Type B pancreatic cell (in vitro differentiated cells): ENCODE measurements around the gene RNF6. TPM values are rescaled to one million over a fixed set of nuclear protein-coding genes. Genes with fewer than 3 reads are reported as not detected.

ENCODE experiments used
- DNase-seq: peaks from one replicate; pipeline ENCODE4 v3.0.0; 2021; ENCODE audit warnings: mixed read lengths; ENCODE audit not compliant: unreplicated experiment; ENCODE audit errors: extremely low spot score
- H3K27ac Mint-ChIP-seq: 2 replicates; pipeline ENCODE4 v1.8.0; 2021; ENCODE audit warnings: mild to moderate bottlenecking, mixed read lengths
- H3K27me3 Mint-ChIP-seq: 2 replicates; pipeline ENCODE4 v1.8.0; 2021; ENCODE audit warnings: mixed read lengths
- H3K36me3 Mint-ChIP-seq: 2 replicates; pipeline ENCODE4 v1.8.0; 2021; ENCODE audit warnings: mixed read lengths
- H3K4me1 Mint-ChIP-seq: one replicate; pipeline ENCODE4 v1.8.0; 2021; ENCODE audit warnings: mixed read lengths; ENCODE audit not compliant: unreplicated experiment
- H3K4me3 Mint-ChIP-seq: 2 replicates; pipeline ENCODE4 v1.8.0; 2021; ENCODE audit warnings: mild to moderate bottlenecking, mixed read lengths
- H3K9me3 Mint-ChIP-seq: 2 replicates; pipeline ENCODE4 v1.8.0; 2021; ENCODE audit warnings: mixed read lengths
- CTCF ChIP-seq: fragments of 200-600 bp; sonication (generic); conservative IDR thresholded peaks from 2 replicates; pipeline ENCODE4 v1.5.0; 2021; ENCODE audit warnings: antibody characterized with exemption, mild to moderate bottlenecking
- total RNA-seq: library from RNA; stranded (reverse); gene quantifications from 2 replicates; pipeline ENCODE4 v1.2.1, GENCODE V29; 2021; ENCODE audit warnings: low replicate concordance

RNF6 gene
- total RNA-seq, 1 donor from 2014 or later: 27.0 TPM

GRCh38 chr13:26225896-26226617 lies 3.9 kb upstream of the RNF6 start:
- Mint-ChIP-seq H3K9me3 (no peaks in the 10 kb centered on the region), H3K4me1 (peaks cover 10% of the 10 kb centered on the region), H3K36me3 (peaks cover 3% of the 10 kb centered on the region), H3K27me3 (peaks cover 5% of the 10 kb centered on the region), H3K27ac (no peak overlapping the region), H3K4me3 (no peak overlapping the region)
- no peak for TF ChIP-seq CTCF
- DNase-seq: no peak

DNA sequence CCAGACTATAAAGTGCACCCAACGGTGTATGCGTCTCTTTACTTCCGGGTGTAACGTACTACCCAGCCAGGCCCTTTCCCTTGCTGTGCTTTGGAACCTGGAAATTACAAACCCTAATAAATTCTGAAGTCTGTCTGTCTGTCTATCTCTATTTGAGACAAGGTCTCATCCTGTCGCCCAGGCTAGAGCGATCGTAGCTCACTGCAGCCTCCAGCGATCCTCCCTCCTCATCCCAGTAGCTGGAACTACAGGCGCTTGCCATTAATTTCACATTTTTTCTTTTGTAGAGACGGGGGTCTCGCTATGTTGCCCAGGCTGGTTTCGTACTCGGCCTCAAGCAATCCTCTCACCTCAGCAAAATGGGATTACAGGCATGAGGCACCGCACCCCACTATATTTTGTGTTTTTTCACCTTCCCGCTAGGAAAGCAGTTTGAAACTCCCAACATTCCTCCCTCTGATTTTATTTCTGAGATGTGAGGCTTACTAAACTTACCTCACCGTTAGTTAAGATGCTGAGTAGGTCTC lies 469 bp upstream of the RNF6 start:
- peaks cover 19% of the 10 kb centered on the region for H3K4me1 Mint-ChIP-seq
- TF ChIP-seq CTCF: no peak
- H3K27ac Mint-ChIP-seq: peak overlapping the region; percentile 98
- H3K9me3 Mint-ChIP-seq: no peaks in the 10 kb centered on the region
- peak overlapping the region; percentile 99 for H3K4me3 Mint-ChIP-seq
- H3K36me3 Mint-ChIP-seq: peaks cover 13% of the 10 kb centered on the region
- H3K27me3 Mint-ChIP-seq: peaks cover 5% of the 10 kb centered on the region
- DNase-seq: no peak

DNA sequence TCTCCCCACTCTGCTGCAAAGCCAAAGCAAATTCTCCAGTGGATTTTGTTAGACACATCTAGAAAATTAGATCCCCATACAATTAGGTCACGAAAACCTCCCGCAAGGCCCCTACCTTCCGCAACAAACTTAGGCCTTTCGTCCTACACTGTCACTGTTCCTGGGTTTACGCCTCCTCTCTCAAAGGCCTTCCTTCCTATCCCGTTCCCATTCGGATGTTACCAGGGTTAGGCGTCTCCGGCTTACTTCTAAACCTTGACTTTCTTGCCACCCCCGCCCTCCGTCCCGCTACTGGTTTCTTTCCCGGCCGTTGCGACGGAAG lies 754 bp downstream of the RNF6 start:
- peaks cover 19% of the 10 kb centered on the region for H3K4me1 Mint-ChIP-seq
- H3K27ac Mint-ChIP-seq: peak overlapping the region; percentile 98
- H3K36me3 Mint-ChIP-seq: peaks cover 20% of the 10 kb centered on the region
- peak overlapping the region; percentile 99 for H3K4me3 Mint-ChIP-seq
- no peaks in the 10 kb centered on the region for H3K9me3 Mint-ChIP-seq
- no peak for DNase-seq
- peaks cover 5% of the 10 kb centered on the region for H3K27me3 Mint-ChIP-seq
- TF ChIP-seq CTCF: no peak

DNA sequence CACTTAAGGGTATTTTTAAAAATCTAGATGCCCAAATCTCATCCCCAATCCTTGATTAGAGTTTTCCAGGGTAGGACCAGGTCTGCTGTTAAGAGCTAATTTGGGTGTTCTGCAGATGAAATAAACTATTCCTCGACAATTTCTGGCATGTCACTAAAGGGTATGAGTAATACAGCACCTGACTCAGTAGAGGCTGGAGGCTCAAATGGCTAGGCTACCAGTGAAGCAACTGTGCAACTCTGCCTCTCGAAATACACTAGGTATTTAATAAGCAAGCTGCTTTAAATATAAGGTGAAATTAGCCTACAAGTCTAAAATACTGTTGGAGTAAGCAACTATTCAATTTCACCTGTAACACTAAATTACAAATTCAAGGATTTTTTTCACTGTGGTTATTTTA lies 1.5 kb downstream of the RNF6 start:
- Mint-ChIP-seq H3K27me3 (peaks cover 2% of the 10 kb centered on the region), H3K9me3 (no peaks in the 10 kb centered on the region), H3K4me3 (peak overlapping the region; percentile 99), H3K36me3 (peaks cover 20% of the 10 kb centered on the region), H3K4me1 (peaks cover 19% of the 10 kb centered on the region), H3K27ac (peak overlapping the region; percentile 55)
- TF ChIP-seq CTCF: no peak
- no peak for DNase-seq

- no peaks in the 10 kb centered on the region for H3K9me3 Mint-ChIP-seq
- no peak for TF ChIP-seq CTCF
- H3K27ac Mint-ChIP-seq: no peak overlapping the region
- H3K4me1 Mint-ChIP-seq: peaks cover 19% of the 10 kb centered on the region
- H3K27me3 Mint-ChIP-seq: no peaks in the 10 kb centered on the region
- DNase-seq: no peak
- peak overlapping the region; percentile 99 for H3K4me3 Mint-ChIP-seq
- peaks cover 26% of the 10 kb centered on the region for H3K36me3 Mint-ChIP-seq
Measured at GRCh38 chr13:26219726-26220125, 2.4 kb downstream of the RNF6 start.
